ENCODE results near the gene ATG9B. TPM values are rescaled to one million over a fixed set of nuclear protein-coding genes. Genes with fewer than 3 reads are reported as not detected.

The ATG9B gene
- total RNA-seq, 2 experiments from 2014 or later = 7.9 to 8.6 TPM

- ChIA-PET POLR2A (no interaction called here), CTCF (interaction anchor here (1.2 to 2.3 kb wide), 3 partner anchors 12 to 50 kb away, joined by 3 to 7 read pairs (median 4); no protein-coding TSS in a partner anchor)
- Mint-ChIP-seq H3K27me3 (peaks cover 16% of the 10 kb centered on the region), H3K9me3 (no peaks in the 10 kb centered on the region), H3K4me1 (peaks cover 5% of the 10 kb centered on the region), H3K36me3 (ENCODE audit: low read depth) (no peaks in the 10 kb centered on the region), H3K27ac (no peak overlapping the region), H3K4me3 (no peak overlapping the region)
- DNase-seq = no peak
Measured at GRCh38 chr7:150968056-150968733, 56.1 kb downstream of the ATG9B start.

DNA sequence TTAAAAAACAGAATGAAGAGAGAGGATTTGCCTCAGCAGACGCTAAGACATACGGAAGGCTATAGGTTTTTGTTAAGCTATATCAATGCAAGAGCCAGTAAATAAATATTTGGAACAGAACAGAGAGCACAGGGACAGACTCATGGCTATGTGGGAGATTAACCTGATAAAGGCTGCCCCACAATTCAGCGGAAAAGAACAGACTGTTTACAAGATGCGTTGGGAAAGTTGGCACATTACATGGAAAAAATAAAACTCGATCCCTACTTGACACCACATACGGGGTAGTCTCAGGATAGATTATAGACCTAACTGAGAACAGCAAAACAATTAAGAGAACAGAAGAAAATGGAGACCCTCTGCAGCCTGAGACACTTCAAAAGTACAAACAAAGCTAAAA, 56.9 kb downstream of the ATG9B start:
- CTCF ChIA-PET = interaction anchor here (0.8 to 1.6 kb wide), 3 partner anchors 50 to 277 kb away, joined by 3 to 4 read pairs (median 3); no protein-coding TSS in a partner anchor
- POLR2A ChIA-PET = no interaction called here
- H3K4me1 Mint-ChIP-seq = peaks cover 6% of the 10 kb centered on the region
- peaks cover 16% of the 10 kb centered on the region for H3K27me3 Mint-ChIP-seq
- no peak overlapping the region for H3K4me3 Mint-ChIP-seq
- no peak for DNase-seq
- no peaks in the 10 kb centered on the region for H3K9me3 Mint-ChIP-seq
- no peak overlapping the region for H3K27ac Mint-ChIP-seq
- no peaks in the 10 kb centered on the region for H3K36me3 Mint-ChIP-seq (ENCODE audit: low read depth)

DNA sequence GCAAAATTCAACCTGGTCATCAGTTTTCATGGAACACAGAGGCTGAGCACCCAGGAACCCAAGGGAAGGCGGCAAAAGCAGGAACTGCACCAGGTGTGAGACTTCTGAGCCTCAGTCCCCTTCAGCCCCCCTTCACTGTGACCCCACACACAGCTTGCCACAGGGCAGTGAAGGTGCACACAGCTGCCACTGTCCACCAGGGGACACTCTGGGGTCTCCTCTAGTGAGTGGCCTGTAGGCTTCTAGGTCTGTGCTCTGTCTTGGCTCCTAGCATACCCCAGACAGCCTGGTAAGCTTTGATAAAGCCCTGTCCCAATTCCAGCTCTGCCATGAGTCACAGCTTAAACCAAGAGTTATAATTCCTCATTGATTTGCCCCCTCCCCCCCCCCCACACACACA, 58.3 kb downstream of the ATG9B start:
- CTCF ChIA-PET = interaction anchor here (0.9 to 4.4 kb wide), 2 partner anchors 44 to 52 kb away, joined by 3 to 45 read pairs; no protein-coding TSS in a partner anchor
- no peaks in the 10 kb centered on the region for H3K36me3 Mint-ChIP-seq (ENCODE audit: low read depth)
- H3K27ac Mint-ChIP-seq = no peak overlapping the region
- POLR2A ChIA-PET = no interaction called here
- DNase-seq = no peak
- H3K4me1 Mint-ChIP-seq = peaks cover 7% of the 10 kb centered on the region
- peaks cover 16% of the 10 kb centered on the region for H3K27me3 Mint-ChIP-seq
- no peaks in the 10 kb centered on the region for H3K9me3 Mint-ChIP-seq
- no peak overlapping the region for H3K4me3 Mint-ChIP-seq

DNA sequence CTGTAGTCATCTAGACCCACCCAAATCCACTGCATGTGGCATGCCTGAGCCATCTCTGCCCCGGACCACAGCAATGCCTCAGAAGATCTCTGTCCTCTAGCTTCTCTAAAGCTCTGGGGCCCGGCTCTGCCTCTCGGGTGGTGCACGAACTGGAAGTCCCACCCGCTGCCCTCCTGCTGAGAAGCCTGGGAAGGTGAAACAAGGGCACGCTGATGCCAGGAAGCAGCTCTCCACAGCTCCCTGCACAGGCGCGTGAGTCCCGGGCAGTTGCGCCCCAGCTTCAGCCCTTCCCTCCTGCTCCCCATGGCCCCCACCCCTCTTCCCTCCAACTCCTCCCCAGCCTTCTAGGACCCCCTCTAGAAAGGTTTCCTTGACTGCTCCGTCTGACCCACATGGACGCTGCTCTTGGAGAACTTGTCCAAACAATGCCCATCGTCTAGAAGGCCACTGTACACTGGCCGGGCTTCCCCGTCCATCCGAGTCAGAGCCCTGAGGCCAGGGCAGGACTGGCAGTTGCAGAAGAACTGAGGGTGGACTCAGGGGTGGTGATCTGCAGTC, 58.9 kb downstream of the ATG9B start:
- Mint-ChIP-seq H3K4me3 (no peak overlapping the region), H3K9me3 (no peaks in the 10 kb centered on the region), H3K27me3 (peaks cover 19% of the 10 kb centered on the region), H3K36me3 (ENCODE audit: low read depth) (no peaks in the 10 kb centered on the region), H3K27ac (no peak overlapping the region), H3K4me1 (peaks cover 7% of the 10 kb centered on the region)
- CTCF ChIA-PET = interaction anchor here (0.9 to 4.4 kb wide), 3 partner anchors 20 to 52 kb away, joined by 3 to 45 read pairs (median 31); no protein-coding TSS in a partner anchor
- DNase-seq = no peak
- POLR2A ChIA-PET = no interaction called here

Other genes starting within 250 kb of the ATG9B start
- gene TMEM176B, start 224.1 kb downstream of the ATG9B start, total RNA-seq = not detected
- not detected for gene TMEM176A, start 223.7 kb downstream of the ATG9B start, total RNA-seq
- not detected for gene AOC1, start 172.0 kb downstream of the ATG9B start, total RNA-seq
- under 1 TPM; 0.15 to 0.38 TPM for gene KCNH2, start 46.2 kb downstream of the ATG9B start, total RNA-seq
- gene NOS3, start 33.5 kb downstream of the ATG9B start, total RNA-seq = 10 to 100 TPM; 27.7 to 30.2 TPM
- 10 to 100 TPM; 51.2 to 53.3 TPM for gene ABCB8, start 4.0 kb upstream of the ATG9B start, total RNA-seq
- gene ASIC3, start 24.0 kb upstream of the ATG9B start, total RNA-seq = 1 to 10 TPM; 5.5 to 6.2 TPM
- 10 to 100 TPM; 17.6 to 18.2 TPM for gene CDK5, start 33.4 kb upstream of the ATG9B start, total RNA-seq
- gene SLC4A2, start 35.1 kb upstream of the ATG9B start, total RNA-seq = 100 to 1,000 TPM in 1 of 2 experiments, 10 to 100 TPM in 1; 94.6 to 109 TPM
- 10 to 100 TPM; 70.0 to 72.7 TPM for gene FASTK, start 56.3 kb upstream of the ATG9B start, total RNA-seq
- 10 to 100 TPM; 80.3 to 81.1 TPM for gene TMUB1, start 59.0 kb upstream of the ATG9B start, total RNA-seq
- 10 to 100 TPM; 30.1 to 31.5 TPM for gene AGAP3, start 62.0 kb upstream of the ATG9B start, total RNA-seq
- not detected for gene GBX1, start 143.2 kb upstream of the ATG9B start, total RNA-seq
- gene ASB10, start 162.8 kb upstream of the ATG9B start, total RNA-seq = not detected
- not detected for gene H2BK1, start 186.0 kb upstream of the ATG9B start, total RNA-seq
- 10 to 100 TPM; 23.1 to 27.6 TPM for gene ABCF2, start 202.7 kb upstream of the ATG9B start, total RNA-seq
- 10 to 100 TPM; 56.0 to 56.4 TPM for gene CHPF2, start 208.0 kb upstream of the ATG9B start, total RNA-seq
- gene SMARCD3, start 224.2 kb upstream of the ATG9B start, total RNA-seq = 1 to 10 TPM; 1.5 to 2.7 TPM